ENCODE measurements around the gene MTMR6. TPM values are rescaled to one million over a fixed set of nuclear protein-coding genes. Genes with fewer than 3 reads are reported as not detected.

The MTMR6 gene
- total RNA-seq, 2 donors from 2014 or later, result 11.0 to 16.3 TPM

GRCh38 chr13:25200783-25201182, 86.5 kb downstream of the MTMR6 start:
- Histone ChIP-seq H3K36me3 (no peaks in the 10 kb centered on the region), H3K9ac (ENCODE audit: low read depth in 2 of 2, low read length in 2 of 2) (no peak overlapping the region), H3K27me3 (no peaks in the 10 kb centered on the region), H3K9me3 (no peaks in the 10 kb centered on the region), H3K4me1 (no peaks in the 10 kb centered on the region), H3K27ac (no peak overlapping the region), H3K4me3 (no peak overlapping the region)
- DNase-seq, result no peak
- intact Hi-C loops (cut with DNase I), result no loop called here
- no peak for TF ChIP-seq CTCF (IDR thresholded peaks at IDR 0.05)

GRCh38 chr13:25198647-25199046, 88.6 kb downstream of the MTMR6 start:
- Histone ChIP-seq H3K36me3 (no peaks in the 10 kb centered on the region), H3K4me1 (no peaks in the 10 kb centered on the region), H3K9ac (ENCODE audit: low read depth in 2 of 2, low read length in 2 of 2) (no peak overlapping the region), H3K4me3 (no peak overlapping the region), H3K9me3 (no peaks in the 10 kb centered on the region), H3K27ac (no peak overlapping the region), H3K27me3 (no peaks in the 10 kb centered on the region)
- no peak for TF ChIP-seq CTCF (IDR thresholded peaks at IDR 0.05)
- intact Hi-C loops (cut with DNase I), result no loop called here
- no peak for DNase-seq

GRCh38 chr13:25196971-25197370, 90.3 kb downstream of the MTMR6 start:
- H3K27me3 ChIP-seq, result no peaks in the 10 kb centered on the region
- H3K36me3 ChIP-seq, result no peaks in the 10 kb centered on the region
- no peaks in the 10 kb centered on the region for H3K4me1 ChIP-seq
- no peak overlapping the region for H3K9ac ChIP-seq (ENCODE audit: low read depth in 2 of 2, low read length in 2 of 2)
- intact Hi-C loops (cut with DNase I), result no loop called here
- H3K9me3 ChIP-seq, result no peaks in the 10 kb centered on the region
- DNase-seq, result no peak
- no peak for TF ChIP-seq CTCF (IDR thresholded peaks at IDR 0.05)
- H3K4me3 ChIP-seq, result no peak overlapping the region
- no peak overlapping the region for H3K27ac ChIP-seq

Other genes with a start within 250 kb of the MTMR6 start
- gene PABPC3, start 191.4 kb downstream of the MTMR6 start, total RNA-seq, result under 1 TPM; 0.35 to 0.64 TPM
- under 1 TPM in 1 of 2 donors, not detected in 1; 0.08 TPM for gene AMER2, start 115.2 kb downstream of the MTMR6 start, total RNA-seq
- gene NUP58, start 14.1 kb upstream of the MTMR6 start, total RNA-seq, result 10 to 100 TPM; 40.7 to 52.4 TPM
- under 1 TPM; 0.10 to 0.64 TPM for gene ATP8A2, start 84.5 kb upstream of the MTMR6 start, total RNA-seq